Stimulated activated CD4-positive, alpha-beta T cell treated with anti-CD3 and anti-CD28 coated beads, Interleukin-2, amount 100 ng/mL, for 48 hours (primary cell): ENCODE measurements around the gene FLOT2.
"Not testable (repeated sequence)": the region's sequence is repeated elsewhere in the genome, so short reads cannot be mapped to it uniquely, and the experiment has no call there.

Experiments
- DNase-seq, 2 donors: peaks; one replicate each; pipeline ENCODE4 v3.0.0-alpha.2; 2020

FLOT2 gene

GRCh38 chr17:28893248-28894183 lies 4.0 kb downstream of the FLOT2 start:
- DNase-seq, result not testable (repeated sequence)

- no peak for DNase-seq
These were observed 5.5 kb downstream of the FLOT2 start for GRCh38 chr17:28892024-28892423.

- no peak for DNase-seq
These were observed 6.3 kb downstream of the FLOT2 start for GRCh38 chr17:28891201-28891600.

GRCh38 chr17:28889996-28890395 lies 7.5 kb downstream of the FLOT2 start:
- no peak for DNase-seq

- DNase-seq, result no peak
These were observed 8.7 kb downstream of the FLOT2 start for GRCh38 chr17:28888832-28889231.

GRCh38 chr17:28887871-28888471 lies 9.6 kb downstream of the FLOT2 start:
- no peak for DNase-seq

- DNase-seq, result no peak
These were observed 11.6 kb downstream of the FLOT2 start for GRCh38 chr17:28885951-28886350.

- DNase-seq, result no peak
These were observed 12.2 kb downstream of the FLOT2 start for GRCh38 chr17:28885363-28885762.

- no peak for DNase-seq
These were observed 13.4 kb downstream of the FLOT2 start for GRCh38 chr17:28883967-28884702.

- DNase-seq, result no peak
These were observed 15.2 kb downstream of the FLOT2 start for GRCh38 chr17:28882154-28882895.

- no peak for DNase-seq
These were observed 15.9 kb downstream of the FLOT2 start for GRCh38 chr17:28881533-28882056.

- DNase-seq, result no peak
These were observed 17.0 kb downstream of the FLOT2 start for GRCh38 chr17:28880572-28880945.

GRCh38 chr17:28879886-28880571 lies 17.5 kb downstream of the FLOT2 start:
- no peak for DNase-seq

- DNase-seq, result no peak
These were observed 18.6 kb downstream of the FLOT2 start for GRCh38 chr17:28878981-28879380.

- no peak for DNase-seq
These were observed 19.2 kb downstream of the FLOT2 start for GRCh38 chr17:28878158-28878910.

GRCh38 chr17:28877150-28877711 lies 20.3 kb downstream of the FLOT2 start:
- not testable (repeated sequence) for DNase-seq

GRCh38 chr17:28875848-28876550 lies 21.5 kb downstream of the FLOT2 start:
- DNase-seq, result no peak

- no peak for DNase-seq
These were observed 22.8 kb downstream of the FLOT2 start for GRCh38 chr17:28874750-28875149.

- no peak for DNase-seq
These were observed 23.7 kb downstream of the FLOT2 start for GRCh38 chr17:28873839-28874238.

- peak; percentile 17 to 25 for DNase-seq
These were observed 26.4 kb downstream of the FLOT2 start for GRCh38 chr17:28871056-28871579.
